Mesenteric fat pad (tissue), 1 donor: ENCODE measurements around the gene ANXA1. TPM values are rescaled to one million over a fixed set of nuclear protein-coding genes. Genes with fewer than 3 reads are reported as not detected.

Experiments
- DNase-seq: peaks from one replicate; pipeline ENCODE4 v3.0.0-alpha.2; 2020; ENCODE audit warnings: low spot score
- total RNA-seq: library from RNA; stranded (reverse); fragmentation: NEBNext Ultra II Directional; extraction: Animal tissue kit (Norgen Biotek cat#: 25700); gene quantifications from one replicate; pipeline ENCODE4 v1.2.1, GENCODE V29; 2021
- donor health status: DM: yes; HTN: yes; CAD: no.

The ANXA1 gene
- total RNA-seq, 1 donor from 2014 or later = 1,420 TPM

GRCh38 chr9:73137286-73137899, 14.3 kb upstream of the ANXA1 start:
- DNase-seq = no peak

GRCh38 chr9:73137914-73138313, 13.8 kb upstream of the ANXA1 start:
- no peak for DNase-seq

GRCh38 chr9:73138516-73138915, 13.1 kb upstream of the ANXA1 start:
- DNase-seq = no peak

GRCh38 chr9:73141282-73141681, 10.4 kb upstream of the ANXA1 start:
- DNase-seq = no peak

- no peak for DNase-seq
Observed at GRCh38 chr9:73143711-73144328, 7.8 kb upstream of the ANXA1 start.

GRCh38 chr9:73146111-73146815, 5.4 kb upstream of the ANXA1 start:
- DNase-seq = no peak

- no peak for DNase-seq
Observed at GRCh38 chr9:73148447-73148937, 3.2 kb upstream of the ANXA1 start.

- DNase-seq = no peak
Observed at GRCh38 chr9:73149371-73150067, 2.1 kb upstream of the ANXA1 start.

- no peak for DNase-seq
Observed at GRCh38 chr9:73152543-73152844, 829 bp downstream of the ANXA1 start.

- DNase-seq = no peak
Observed at GRCh38 chr9:73152953-73153352, 1.3 kb downstream of the ANXA1 start.

GRCh38 chr9:73153793-73154227, 2.1 kb downstream of the ANXA1 start:
- no peak for DNase-seq

GRCh38 chr9:73154271-73154670, 2.6 kb downstream of the ANXA1 start:
- DNase-seq = no peak

- no peak for DNase-seq
Observed at GRCh38 chr9:73154722-73155121, 3.1 kb downstream of the ANXA1 start.

- no peak for DNase-seq
Observed at GRCh38 chr9:73155377-73155776, 3.7 kb downstream of the ANXA1 start.

- no peak for DNase-seq
Observed at GRCh38 chr9:73155968-73156864, 4.6 kb downstream of the ANXA1 start.

GRCh38 chr9:73156865-73157187, 5.2 kb downstream of the ANXA1 start:
- no peak for DNase-seq

GRCh38 chr9:73157811-73158210, 6.1 kb downstream of the ANXA1 start:
- DNase-seq = no peak

GRCh38 chr9:73158723-73159122, 7.1 kb downstream of the ANXA1 start:
- DNase-seq = no peak

GRCh38 chr9:73160868-73161267, 9.2 kb downstream of the ANXA1 start:
- DNase-seq = no peak

- no peak for DNase-seq
Observed at GRCh38 chr9:73162987-73163768, 11.5 kb downstream of the ANXA1 start.
